ENCODE data around the gene PTPN7. TPM values are rescaled to one million over a fixed set of nuclear protein-coding genes. Genes with fewer than 3 reads are reported as not detected.
"Not testable (repeated sequence)": the region's sequence is repeated elsewhere in the genome, so short reads cannot be mapped to it uniquely, and the experiment has no call there.

The PTPN7 gene
- total RNA-seq, 1 experiment from 2014 or later: not detected

DNA sequence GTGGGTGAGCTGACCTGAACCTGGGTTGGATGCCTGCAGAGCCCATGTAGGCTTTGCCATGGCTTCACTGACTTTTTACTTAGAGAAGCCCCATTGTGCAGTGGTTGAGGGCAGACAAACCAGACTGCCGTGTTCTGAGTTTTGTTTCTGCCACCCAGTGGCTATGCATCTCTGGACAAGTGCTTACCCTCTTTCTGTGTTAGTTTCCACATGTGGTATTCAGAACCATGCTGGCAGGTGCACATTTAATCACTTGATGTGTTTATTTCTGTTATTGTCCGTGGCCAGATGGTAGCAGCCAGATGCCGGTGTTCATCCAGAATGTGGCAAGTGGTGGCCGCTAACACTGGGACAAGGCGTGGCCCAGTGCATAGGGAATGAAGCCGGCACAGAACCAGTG, 10.3 kb upstream of the PTPN7 start:
- BruUV-seq (replicated peaks): no TSS peak
- H3K4me1 ChIP-seq (ENCODE audit: insufficient read depth, low read length): no peaks in the 10 kb centered on the region
- ATAC-seq: no peak
- CTCF ChIA-PET: no interaction called here
- H3K9me2 ChIP-seq (replicated peaks; ENCODE audit: low read length): no peaks in the 10 kb centered on the region
- H3F3A ChIP-seq (ENCODE audit: low read length, unreplicated experiment): no peaks in the 10 kb centered on the region
- H3K4me3 ChIP-seq (ENCODE audit: low read length): no peak overlapping the region
- H3K36me3 ChIP-seq (ENCODE audit: low read depth, low read length): no peaks in the 10 kb centered on the region
- intact Hi-C loops (cut with micrococcal nuclease): no loop called here
- no peak overlapping the region for H3K27ac ChIP-seq (ENCODE audit: low read length)
- H3K27me3 ChIP-seq (ENCODE audit: low read length): no peaks in the 10 kb centered on the region
- H2AFZ ChIP-seq (ENCODE audit: low read length): no peak overlapping the region
- no peaks in the 10 kb centered on the region for H3K79me2 ChIP-seq (ENCODE audit: low read length)
- H4K20me1 ChIP-seq (ENCODE audit: low read length): no peaks in the 10 kb centered on the region
- H3K4me2 ChIP-seq (ENCODE audit: low read length): no peak overlapping the region
- POLR2A ChIA-PET (ENCODE audit: unreplicated experiment): no interaction called here
- TF ChIP-seq EZH2 (IDR thresholded peaks at IDR 0.05; ENCODE audit: low read length, unreplicated experiment) (no peak), EZH2phosphoT487 (IDR thresholded peaks at IDR 0.05; ENCODE audit: borderline replicate concordance, low read length) (no peak)
- TF ChIP-seq, protein P1, sequence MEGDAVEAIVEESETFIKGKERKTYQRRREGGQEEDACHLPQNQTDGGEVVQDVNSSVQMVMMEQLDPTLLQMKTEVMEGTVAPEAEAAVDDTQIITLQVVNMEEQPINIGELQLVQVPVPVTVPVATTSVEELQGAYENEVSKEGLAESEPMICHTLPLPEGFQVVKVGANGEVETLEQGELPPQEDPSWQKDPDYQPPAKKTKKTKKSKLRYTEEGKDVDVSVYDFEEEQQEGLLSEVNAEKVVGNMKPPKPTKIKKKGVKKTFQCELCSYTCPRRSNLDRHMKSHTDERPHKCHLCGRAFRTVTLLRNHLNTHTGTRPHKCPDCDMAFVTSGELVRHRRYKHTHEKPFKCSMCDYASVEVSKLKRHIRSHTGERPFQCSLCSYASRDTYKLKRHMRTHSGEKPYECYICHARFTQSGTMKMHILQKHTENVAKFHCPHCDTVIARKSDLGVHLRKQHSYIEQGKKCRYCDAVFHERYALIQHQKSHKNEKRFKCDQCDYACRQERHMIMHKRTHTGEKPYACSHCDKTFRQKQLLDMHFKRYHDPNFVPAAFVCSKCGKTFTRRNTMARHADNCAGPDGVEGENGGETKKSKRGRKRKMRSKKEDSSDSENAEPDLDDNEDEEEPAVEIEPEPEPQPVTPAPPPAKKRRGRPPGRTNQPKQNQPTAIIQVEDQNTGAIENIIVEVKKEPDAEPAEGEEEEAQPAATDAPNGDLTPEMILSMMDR (conservative IDR thresholded peaks at IDR 0.05; ENCODE audit: low read depth, low read length): no peak
- no peaks in the 10 kb centered on the region for H3K9me3 ChIP-seq (ENCODE audit: low read length)
- H3K9ac ChIP-seq (ENCODE audit: low read length): no peak overlapping the region
- no peak for DNase-seq

DNA sequence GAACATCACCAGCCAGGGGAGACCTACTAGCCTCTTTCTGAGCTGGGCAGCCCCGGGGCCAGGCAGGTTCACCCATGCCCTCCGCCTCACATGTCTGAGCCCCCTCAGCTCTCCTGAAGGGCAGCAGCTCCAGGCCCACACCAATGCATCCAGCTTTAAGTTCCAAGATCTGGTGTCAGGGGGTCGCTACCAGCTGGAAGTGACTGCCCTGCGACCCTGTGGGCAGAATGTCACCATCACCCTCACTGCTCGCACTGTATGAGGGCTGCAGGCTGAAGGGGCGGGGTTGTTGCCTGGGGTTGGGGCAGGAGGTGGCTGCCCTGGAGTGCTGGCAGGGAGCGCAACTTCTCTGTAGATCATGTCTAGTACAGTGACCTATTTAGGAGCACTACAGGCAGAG, 8.5 kb upstream of the PTPN7 start:
- BruUV-seq (replicated peaks): no TSS peak
- DNase-seq (no peak), ATAC-seq (no peak)
- Histone ChIP-seq H3K27me3 (ENCODE audit: low read length) (no peaks in the 10 kb centered on the region), H3K27ac (ENCODE audit: low read length) (no peak overlapping the region), H3K9me2 (replicated peaks; ENCODE audit: low read length) (no peaks in the 10 kb centered on the region), H3K36me3 (ENCODE audit: low read depth, low read length) (no peaks in the 10 kb centered on the region), H2AFZ (ENCODE audit: low read length) (no peak overlapping the region), H3K4me2 (ENCODE audit: low read length) (no peak overlapping the region), H3K79me2 (ENCODE audit: low read length) (no peaks in the 10 kb centered on the region), H4K20me1 (ENCODE audit: low read length) (no peaks in the 10 kb centered on the region), H3K9ac (ENCODE audit: low read length) (no peak overlapping the region), H3F3A (ENCODE audit: low read length, unreplicated experiment) (no peaks in the 10 kb centered on the region), H3K9me3 (ENCODE audit: low read length) (no peaks in the 10 kb centered on the region), H3K4me3 (ENCODE audit: low read length) (no peak overlapping the region), H3K4me1 (ENCODE audit: insufficient read depth, low read length) (no peaks in the 10 kb centered on the region)
- ChIA-PET POLR2A (ENCODE audit: unreplicated experiment) (no interaction called here), CTCF (no interaction called here)
- TF ChIP-seq, protein P1 (conservative IDR thresholded peaks at IDR 0.05; ENCODE audit: low read depth, low read length): no peak
- TF ChIP-seq EZH2phosphoT487 (IDR thresholded peaks at IDR 0.05; ENCODE audit: borderline replicate concordance, low read length): no peak
- intact Hi-C loops (cut with micrococcal nuclease): no loop called here

DNA sequence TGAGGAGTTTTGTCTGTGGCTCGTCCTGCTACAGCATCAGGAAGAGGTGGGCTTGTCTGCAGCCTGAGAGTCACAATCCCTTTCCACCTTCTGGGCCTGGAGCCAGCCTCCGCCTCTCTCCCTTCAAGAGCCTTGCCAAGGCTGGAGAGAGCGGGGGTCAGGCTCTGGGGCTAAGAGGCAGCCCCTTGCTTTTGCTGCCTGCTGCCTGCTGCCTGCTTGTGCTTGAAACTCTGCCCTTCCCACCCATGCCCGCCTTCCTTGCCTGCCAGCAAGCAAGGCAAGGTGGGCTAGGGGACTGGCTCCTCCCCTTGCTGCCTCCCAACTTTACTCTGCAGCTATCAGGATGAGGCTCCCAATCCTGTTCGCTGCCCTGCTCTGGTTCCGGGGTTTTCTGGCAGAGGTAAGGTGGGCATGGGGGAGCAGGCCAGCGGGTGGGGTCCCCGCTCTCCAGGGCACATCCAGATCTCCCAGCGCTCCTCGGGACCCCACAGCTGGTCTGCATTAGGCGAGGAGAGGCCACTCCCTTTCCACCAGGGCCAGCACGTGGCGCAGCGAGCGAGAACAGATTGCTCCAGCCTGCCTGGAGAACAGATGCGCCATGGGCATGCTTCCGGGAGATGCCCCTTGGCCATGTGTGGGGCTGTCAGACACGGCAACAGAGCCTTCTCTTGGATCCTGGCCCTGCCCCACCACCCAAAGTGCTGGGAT, 7.5 kb upstream of the PTPN7 start:
- Histone ChIP-seq H3K4me2 (ENCODE audit: low read length) (no peak overlapping the region), H3K4me1 (ENCODE audit: insufficient read depth, low read length) (no peaks in the 10 kb centered on the region), H3K9me3 (ENCODE audit: low read length) (no peaks in the 10 kb centered on the region), H3K9me2 (replicated peaks; ENCODE audit: low read length) (no peaks in the 10 kb centered on the region), H3K4me3 (ENCODE audit: low read length) (no peak overlapping the region), H4K20me1 (ENCODE audit: low read length) (no peaks in the 10 kb centered on the region), H3K36me3 (ENCODE audit: low read depth, low read length) (no peaks in the 10 kb centered on the region), H2AFZ (ENCODE audit: low read length) (no peak overlapping the region), H3K9ac (ENCODE audit: low read length) (no peak overlapping the region), H3K27ac (ENCODE audit: low read length) (no peak overlapping the region), H3F3A (ENCODE audit: low read length, unreplicated experiment) (no peaks in the 10 kb centered on the region), H3K79me2 (ENCODE audit: low read length) (no peaks in the 10 kb centered on the region), H3K27me3 (ENCODE audit: low read length) (no peaks in the 10 kb centered on the region)
- intact Hi-C loops (cut with micrococcal nuclease): no loop called here
- BruUV-seq (replicated peaks): no TSS peak
- ChIA-PET CTCF (no interaction called here), POLR2A (ENCODE audit: unreplicated experiment) (no interaction called here)
- no peak for DNase-seq
- TF ChIP-seq EZH2 (IDR thresholded peaks at IDR 0.05; ENCODE audit: low read length, unreplicated experiment): no peak
- TF ChIP-seq, protein P1 (conservative IDR thresholded peaks at IDR 0.05; ENCODE audit: low read depth, low read length): no peak
- TF ChIP-seq EZH2phosphoT487 (IDR thresholded peaks at IDR 0.05; ENCODE audit: borderline replicate concordance, low read length): no peak
- ATAC-seq: no peak

DNA sequence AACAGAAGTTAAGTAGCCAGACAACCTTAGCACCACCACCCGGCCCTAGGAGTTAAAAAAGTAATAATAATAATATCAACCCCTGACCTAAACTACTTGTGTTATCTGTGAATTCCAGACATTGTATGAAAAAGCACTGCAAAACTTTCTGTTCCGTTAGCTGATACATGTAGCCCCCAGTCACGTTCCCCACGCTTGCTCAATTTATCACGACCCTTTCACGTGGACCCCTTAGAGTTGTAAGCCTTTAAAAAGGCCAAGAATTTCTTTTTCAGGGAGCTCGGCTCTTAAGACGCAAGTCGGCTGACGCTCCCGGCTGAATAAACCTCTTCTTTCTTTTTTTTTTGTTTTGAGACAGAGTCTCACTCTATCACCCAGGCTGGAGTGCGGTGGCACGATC, 6.7 kb upstream of the PTPN7 start:
- ATAC-seq; H3K79me2 ChIP-seq (ENCODE audit: low read length); H3K9me2 ChIP-seq (replicated peaks; ENCODE audit: low read length); intact Hi-C loops (cut with micrococcal nuclease); H3F3A ChIP-seq (ENCODE audit: low read length, unreplicated experiment); H3K4me3 ChIP-seq (ENCODE audit: low read length); POLR2A ChIA-PET (ENCODE audit: unreplicated experiment); DNase-seq; H3K4me2 ChIP-seq (ENCODE audit: low read length); H2AFZ ChIP-seq (ENCODE audit: low read length); CTCF ChIA-PET; H3K4me1 ChIP-seq (ENCODE audit: insufficient read depth, low read length); H4K20me1 ChIP-seq (ENCODE audit: low read length); H3K27me3 ChIP-seq (ENCODE audit: low read length); H3K9me3 ChIP-seq (ENCODE audit: low read length); H3K9ac ChIP-seq (ENCODE audit: low read length); BruUV-seq (replicated peaks); H3K36me3 ChIP-seq (ENCODE audit: low read depth, low read length); H3K27ac ChIP-seq (ENCODE audit: low read length): not testable (repeated sequence)

Measured in PC-3 (cell line).